Measurements from ENCODE around the gene SERPINE2.

DNA sequence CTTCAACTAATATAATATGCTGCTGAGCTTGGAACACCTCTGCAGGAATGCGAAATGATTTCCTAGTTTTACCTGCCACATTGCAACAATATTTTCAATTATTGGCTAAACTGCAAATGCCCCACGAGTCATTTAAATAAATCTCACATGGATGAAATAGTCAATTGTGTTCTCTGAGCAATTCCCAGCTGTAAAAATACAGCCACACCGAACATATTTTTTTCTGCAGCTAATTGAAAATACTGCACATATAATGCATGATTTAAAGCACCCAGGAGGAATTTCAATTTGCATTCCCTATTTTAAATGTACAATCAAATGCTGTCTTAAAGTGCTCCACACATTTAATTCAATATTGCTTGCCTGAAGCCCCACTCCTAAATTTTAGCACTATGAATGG is 18.6 kb downstream of the SERPINE2 start:
- TF ChIP-seq POLR2A (IDR thresholded peaks at IDR 0.05) = no peak
- TF ChIP-seq CTCF (IDR thresholded peaks at IDR 0.05) = no peak

Data from ovary (tissue), 3 donors.